ENCODE data around the gene FAM131B.

The FAM131B gene

DNA sequence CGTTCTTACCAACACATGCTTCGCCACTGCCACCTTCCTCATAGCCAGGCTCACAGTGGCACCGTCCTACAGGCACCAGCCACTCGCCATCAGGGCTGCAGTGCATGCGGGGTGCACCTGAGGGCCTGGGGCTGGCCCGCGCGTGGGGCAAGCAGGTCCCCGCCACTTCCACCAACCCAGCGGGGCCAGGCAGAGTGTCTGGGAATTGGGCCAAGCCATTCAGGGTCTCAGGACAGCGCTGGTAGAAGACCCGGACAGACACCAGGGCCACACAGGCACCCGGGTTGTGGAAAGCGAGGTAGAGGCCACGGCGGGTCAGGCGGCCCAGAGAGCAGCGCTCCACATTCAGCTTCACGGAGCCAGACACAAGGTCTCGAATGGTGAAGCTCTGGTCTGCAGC, 37.1 kb upstream of the FAM131B start:
- Histone ChIP-seq H3K27ac (ENCODE audit: low read depth, low read length) (no peak overlapping the region), H3K27me3 (ENCODE audit: control insufficient read depth, insufficient read depth, low read length) (no peaks in the 10 kb centered on the region), H3K4me1 (ENCODE audit: control insufficient read depth, insufficient read depth, low read length) (no peaks in the 10 kb centered on the region), H3K36me3 (ENCODE audit: control insufficient read depth, insufficient read depth, low read length) (no peaks in the 10 kb centered on the region), H3K9ac (ENCODE audit: low read length) (no peak overlapping the region), H3K4me3 (ENCODE audit: low read length) (no peak overlapping the region)

DNA sequence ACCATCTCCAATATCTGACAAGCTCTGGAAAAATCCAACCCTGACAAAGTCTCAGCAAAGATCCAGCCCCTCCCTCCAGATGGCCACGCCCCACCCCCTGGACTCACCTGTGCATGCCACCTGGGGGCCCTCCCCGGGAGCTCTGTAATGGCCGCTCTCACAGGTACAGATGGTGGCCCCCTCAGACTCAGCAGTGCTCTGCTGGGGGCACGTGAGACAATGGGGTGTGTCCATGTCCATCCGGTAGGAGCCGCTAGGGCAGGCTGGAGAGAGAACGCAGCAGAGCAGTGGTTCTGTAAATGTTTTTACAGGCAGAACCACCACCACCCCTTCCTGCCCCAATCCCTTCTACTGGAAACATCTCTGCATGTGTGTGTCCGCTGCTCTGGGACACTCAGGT, 36.6 kb upstream of the FAM131B start:
- Histone ChIP-seq H3K27me3 (ENCODE audit: control insufficient read depth, insufficient read depth, low read length) (no peaks in the 10 kb centered on the region), H3K4me1 (ENCODE audit: control insufficient read depth, insufficient read depth, low read length) (no peaks in the 10 kb centered on the region), H3K9ac (ENCODE audit: low read length) (no peak overlapping the region), H3K27ac (ENCODE audit: low read depth, low read length) (no peak overlapping the region), H3K36me3 (ENCODE audit: control insufficient read depth, insufficient read depth, low read length) (no peaks in the 10 kb centered on the region), H3K4me3 (ENCODE audit: low read length) (no peak overlapping the region)

DNA sequence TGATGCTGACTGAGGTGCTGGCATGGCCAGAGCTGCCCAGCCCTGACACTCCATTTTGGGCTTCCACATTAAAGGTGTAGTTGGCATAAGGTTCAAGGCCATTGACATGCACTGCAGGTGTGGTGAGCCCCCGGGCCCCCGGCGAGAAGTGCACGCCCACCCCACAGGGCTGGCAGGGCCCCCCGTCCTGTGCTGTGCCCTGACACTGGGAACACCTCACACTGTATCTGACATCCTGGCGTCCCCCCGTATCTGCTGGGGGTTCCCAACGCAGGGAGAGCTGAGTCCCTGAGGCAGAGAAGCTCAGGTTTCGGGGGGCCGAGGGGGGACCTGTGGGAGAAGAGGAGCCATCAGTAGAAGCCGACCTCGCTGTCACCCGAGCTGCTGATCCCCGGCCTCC, 36.1 kb upstream of the FAM131B start:
- H3K9ac ChIP-seq (ENCODE audit: low read length) = no peak overlapping the region
- H3K4me3 ChIP-seq (ENCODE audit: low read length) = no peak overlapping the region
- H3K27me3 ChIP-seq (ENCODE audit: control insufficient read depth, insufficient read depth, low read length) = no peaks in the 10 kb centered on the region
- no peaks in the 10 kb centered on the region for H3K4me1 ChIP-seq (ENCODE audit: control insufficient read depth, insufficient read depth, low read length)
- no peaks in the 10 kb centered on the region for H3K36me3 ChIP-seq (ENCODE audit: control insufficient read depth, insufficient read depth, low read length)
- no peak overlapping the region for H3K27ac ChIP-seq (ENCODE audit: low read depth, low read length)

DNA sequence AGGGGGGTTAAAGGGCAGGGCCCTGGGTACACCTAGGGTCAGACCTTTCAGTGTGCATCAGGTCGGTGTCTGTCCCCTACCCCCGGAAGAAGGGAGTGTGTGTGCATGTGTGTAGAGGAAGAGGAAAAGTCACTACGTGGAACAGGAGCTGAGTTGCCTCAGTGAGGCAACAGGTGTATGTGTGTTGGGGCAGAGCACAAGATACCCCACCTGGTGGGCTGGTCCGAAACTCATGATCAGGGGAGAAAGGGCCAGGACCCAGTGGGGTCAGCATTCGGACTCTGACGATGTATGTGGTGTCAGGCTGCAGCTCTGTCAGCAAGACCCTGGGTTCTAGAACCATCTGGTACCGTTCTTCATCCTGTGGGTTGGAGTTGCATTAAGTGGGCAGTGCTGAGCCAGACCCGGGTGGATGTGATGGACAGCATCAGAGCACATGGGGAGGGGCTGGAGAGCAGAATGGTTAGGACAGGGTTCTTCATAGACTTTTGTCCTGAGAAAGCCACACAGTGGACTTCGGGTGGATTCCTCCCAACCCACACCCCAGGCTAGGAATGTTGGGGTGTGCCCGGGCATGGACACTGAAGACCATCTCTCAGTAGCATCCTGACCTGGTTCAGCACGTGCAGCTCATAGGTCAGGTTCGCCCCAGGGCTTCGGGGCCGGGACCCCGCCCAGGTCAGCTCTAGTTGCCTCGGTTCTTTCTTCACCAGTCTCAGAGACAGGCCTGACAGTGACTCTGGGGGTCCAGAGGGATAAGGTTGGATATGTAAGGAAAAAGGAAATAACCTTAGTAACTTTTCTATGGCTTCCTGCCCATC, 35.4 kb upstream of the FAM131B start:
- Histone ChIP-seq H3K36me3 (ENCODE audit: control insufficient read depth, insufficient read depth, low read length) (no peaks in the 10 kb centered on the region), H3K4me1 (ENCODE audit: control insufficient read depth, insufficient read depth, low read length) (no peaks in the 10 kb centered on the region), H3K4me3 (ENCODE audit: low read length) (no peak overlapping the region), H3K27me3 (ENCODE audit: control insufficient read depth, insufficient read depth, low read length) (no peaks in the 10 kb centered on the region), H3K9ac (ENCODE audit: low read length) (no peak overlapping the region), H3K27ac (ENCODE audit: low read depth, low read length) (no peak overlapping the region)

DNA sequence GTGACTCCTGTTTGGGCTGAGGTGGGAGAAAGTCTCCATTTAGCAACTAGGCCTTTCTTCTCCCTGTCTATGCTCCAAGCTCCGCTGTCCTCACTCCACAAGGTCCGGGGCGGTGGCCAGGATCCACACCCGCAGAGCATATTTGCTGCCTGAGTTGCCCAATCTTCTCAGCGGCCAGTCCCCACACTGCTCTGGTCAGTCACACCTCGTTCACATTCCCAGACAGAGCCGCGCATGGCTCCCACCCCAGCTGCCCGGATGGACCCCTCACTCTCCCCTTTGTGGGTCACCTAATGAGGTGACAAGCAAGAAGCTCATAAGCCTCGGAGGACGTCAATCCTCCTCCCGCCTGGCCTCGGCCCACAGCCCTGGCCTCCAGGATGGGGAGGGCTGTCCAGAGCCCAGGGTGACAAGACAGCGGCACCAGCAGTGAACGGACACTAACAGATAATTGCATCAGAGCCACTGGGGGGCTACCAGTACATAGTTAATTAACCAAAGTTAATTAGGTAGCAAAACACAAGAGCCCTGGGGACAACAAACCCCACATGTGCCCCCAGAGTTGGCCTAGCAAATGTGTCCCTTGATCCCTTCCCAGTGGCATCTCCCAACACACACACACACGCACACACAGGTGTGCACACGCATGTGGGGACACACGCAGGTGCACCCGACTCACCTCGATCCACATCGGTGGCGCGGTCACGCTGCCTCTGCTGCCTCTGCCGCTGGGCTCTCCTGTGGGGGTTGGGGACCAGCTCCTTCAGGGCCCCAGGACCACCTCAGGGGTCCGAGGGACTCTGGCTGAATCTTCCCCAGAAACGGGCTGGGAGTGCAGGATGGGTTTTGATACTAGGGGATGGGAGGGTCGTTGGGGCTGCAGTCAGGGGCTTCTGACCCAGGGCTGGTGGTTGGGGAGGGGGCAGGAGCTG, 34.4 kb upstream of the FAM131B start:
- Histone ChIP-seq H3K4me1 (ENCODE audit: control insufficient read depth, insufficient read depth, low read length) (peaks cover 3% of the 10 kb centered on the region), H3K4me3 (ENCODE audit: low read length) (no peak overlapping the region), H3K36me3 (ENCODE audit: control insufficient read depth, insufficient read depth, low read length) (no peaks in the 10 kb centered on the region), H3K27ac (ENCODE audit: low read depth, low read length) (no peak overlapping the region), H3K9ac (ENCODE audit: low read length) (no peak overlapping the region), H3K27me3 (ENCODE audit: control insufficient read depth, insufficient read depth, low read length) (no peaks in the 10 kb centered on the region)

DNA sequence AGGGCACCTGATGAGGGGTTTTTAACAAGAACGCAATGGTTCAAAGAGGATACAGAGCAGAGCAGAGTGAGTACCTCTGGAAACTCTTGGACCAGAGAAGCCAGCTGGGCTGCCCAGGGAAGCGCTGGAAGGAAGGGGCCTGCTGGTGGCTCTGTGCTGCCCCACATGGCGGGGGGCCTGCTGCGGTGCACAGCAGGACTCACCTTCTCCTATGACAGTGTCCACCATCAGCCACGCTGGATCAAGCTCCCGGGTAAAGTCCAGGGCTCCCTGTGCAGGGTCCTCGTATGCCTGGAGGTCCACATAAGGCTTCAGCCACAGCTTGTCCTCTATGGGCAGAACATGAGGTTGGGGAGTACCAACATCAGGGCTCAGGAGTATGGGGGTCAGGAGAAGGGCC, 33.7 kb upstream of the FAM131B start:
- H3K27me3 ChIP-seq (ENCODE audit: control insufficient read depth, insufficient read depth, low read length) = no peaks in the 10 kb centered on the region
- peaks cover 5% of the 10 kb centered on the region for H3K36me3 ChIP-seq (ENCODE audit: control insufficient read depth, insufficient read depth, low read length)
- H3K9ac ChIP-seq (ENCODE audit: low read length) = no peak overlapping the region
- H3K4me3 ChIP-seq (ENCODE audit: low read length) = no peak overlapping the region
- no peak overlapping the region for H3K27ac ChIP-seq (ENCODE audit: low read depth, low read length)
- peaks cover 10% of the 10 kb centered on the region for H3K4me1 ChIP-seq (ENCODE audit: control insufficient read depth, insufficient read depth, low read length)

DNA sequence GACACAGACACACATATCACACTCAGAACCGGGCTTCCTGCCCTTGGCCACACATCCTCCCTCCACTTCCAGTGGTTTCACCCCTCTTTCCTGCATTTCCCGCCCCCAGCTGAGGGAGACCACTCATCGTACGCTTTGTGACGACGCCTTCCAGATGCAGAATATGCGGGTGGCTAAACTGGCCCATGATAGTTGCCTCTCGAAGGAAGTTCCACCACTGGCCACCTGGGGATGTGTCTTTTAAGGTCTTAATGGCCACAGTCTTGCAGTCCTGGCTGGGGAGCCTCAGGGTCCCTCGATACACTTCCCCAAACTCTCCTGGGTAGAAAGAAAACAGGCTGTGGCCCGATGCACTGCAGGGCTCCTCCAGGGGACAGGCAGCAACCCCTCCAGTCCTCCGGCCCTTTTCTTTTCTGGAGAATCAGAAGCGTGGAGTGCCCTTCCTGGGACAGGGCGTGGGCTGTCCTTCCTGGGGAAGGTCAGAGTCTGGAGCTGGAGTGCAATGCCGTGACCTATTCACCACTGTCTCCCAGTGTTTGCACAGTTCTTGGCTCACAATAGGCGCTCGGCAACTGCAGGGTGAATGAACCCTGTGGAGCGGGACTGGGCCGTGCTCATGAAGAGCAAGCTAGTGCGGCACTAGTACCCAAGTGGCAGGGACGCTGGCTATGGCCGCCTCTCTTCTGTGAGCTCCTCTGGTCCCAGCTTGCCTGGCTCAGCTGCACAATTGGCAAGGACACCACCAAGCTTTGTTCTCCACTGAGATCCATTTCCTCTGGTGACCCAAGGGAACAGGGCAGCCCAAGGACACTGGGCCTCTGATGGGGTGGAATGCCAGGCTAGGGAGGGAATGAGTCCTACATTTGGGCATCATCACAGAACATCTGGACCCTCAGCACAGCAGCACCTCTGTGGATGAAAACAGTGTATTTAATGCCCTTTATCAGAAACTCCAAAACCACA, 33.0 kb upstream of the FAM131B start:
- Histone ChIP-seq H3K27ac (ENCODE audit: low read depth, low read length) (no peak overlapping the region), H3K36me3 (ENCODE audit: control insufficient read depth, insufficient read depth, low read length) (peaks cover 5% of the 10 kb centered on the region)

DNA sequence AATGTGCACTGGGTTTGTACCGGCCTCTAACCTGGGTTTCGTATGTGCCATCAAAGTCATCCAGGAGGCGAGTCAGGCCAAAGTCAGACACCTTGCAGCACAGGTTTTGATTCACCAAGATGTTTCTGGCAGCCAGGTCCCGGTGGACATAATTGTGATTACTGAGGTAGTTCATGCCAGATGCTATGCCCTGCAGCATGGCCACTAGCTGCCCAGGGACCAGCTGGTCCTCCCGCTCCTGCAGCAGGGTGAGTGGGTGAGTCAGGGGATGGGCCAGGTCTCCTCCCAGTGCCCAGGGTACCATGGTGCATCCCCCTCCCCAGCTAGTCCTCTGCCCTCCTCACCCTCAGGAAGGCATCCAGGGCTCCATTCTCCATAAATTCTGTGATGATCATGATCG, 32.3 kb upstream of the FAM131B start:
- no peak overlapping the region for H3K9ac ChIP-seq (ENCODE audit: low read length)
- no peak overlapping the region for H3K27ac ChIP-seq (ENCODE audit: low read depth, low read length)
- no peak overlapping the region for H3K4me3 ChIP-seq (ENCODE audit: low read length)
- peaks cover 18% of the 10 kb centered on the region for H3K4me1 ChIP-seq (ENCODE audit: control insufficient read depth, insufficient read depth, low read length)
- H3K36me3 ChIP-seq (ENCODE audit: control insufficient read depth, insufficient read depth, low read length) = peaks cover 9% of the 10 kb centered on the region
- H3K27me3 ChIP-seq (ENCODE audit: control insufficient read depth, insufficient read depth, low read length) = no peaks in the 10 kb centered on the region

More for the DNA sequence above, 33.0 kb upstream of the FAM131B start:
- H3K9ac ChIP-seq (ENCODE audit: low read length) = no peak overlapping the region
- no peak overlapping the region for H3K4me3 ChIP-seq (ENCODE audit: low read length)
- H3K27me3 ChIP-seq (ENCODE audit: control insufficient read depth, insufficient read depth, low read length) = no peaks in the 10 kb centered on the region
- H3K4me1 ChIP-seq (ENCODE audit: control insufficient read depth, insufficient read depth, low read length) = peaks cover 17% of the 10 kb centered on the region

DNA sequence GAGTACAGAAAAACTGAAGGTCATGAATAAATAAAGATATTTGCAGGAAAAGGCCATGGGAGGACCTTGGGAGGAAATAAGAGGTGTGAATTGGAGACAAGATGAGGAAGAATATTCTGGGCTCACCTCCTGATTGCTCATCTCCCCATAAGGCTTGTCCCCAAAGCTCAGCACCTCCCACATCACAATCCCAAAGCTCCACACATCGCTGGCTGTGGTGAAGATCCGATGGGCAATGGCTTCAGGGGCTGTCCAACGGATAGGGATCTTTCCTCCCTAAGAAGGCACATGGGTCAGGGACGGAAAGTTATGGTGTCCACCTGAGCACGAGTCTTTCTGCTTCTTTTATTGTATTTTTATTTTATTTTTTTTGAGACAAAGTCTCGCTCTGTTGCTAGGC, 31.6 kb upstream of the FAM131B start:
- Histone ChIP-seq H3K36me3 (ENCODE audit: control insufficient read depth, insufficient read depth, low read length) (peaks cover 16% of the 10 kb centered on the region), H3K27me3 (ENCODE audit: control insufficient read depth, insufficient read depth, low read length) (no peaks in the 10 kb centered on the region), H3K4me3 (ENCODE audit: low read length) (no peak overlapping the region), H3K27ac (ENCODE audit: low read depth, low read length) (no peak overlapping the region), H3K9ac (ENCODE audit: low read length) (no peak overlapping the region), H3K4me1 (ENCODE audit: control insufficient read depth, insufficient read depth, low read length) (peaks cover 18% of the 10 kb centered on the region)

DNA sequence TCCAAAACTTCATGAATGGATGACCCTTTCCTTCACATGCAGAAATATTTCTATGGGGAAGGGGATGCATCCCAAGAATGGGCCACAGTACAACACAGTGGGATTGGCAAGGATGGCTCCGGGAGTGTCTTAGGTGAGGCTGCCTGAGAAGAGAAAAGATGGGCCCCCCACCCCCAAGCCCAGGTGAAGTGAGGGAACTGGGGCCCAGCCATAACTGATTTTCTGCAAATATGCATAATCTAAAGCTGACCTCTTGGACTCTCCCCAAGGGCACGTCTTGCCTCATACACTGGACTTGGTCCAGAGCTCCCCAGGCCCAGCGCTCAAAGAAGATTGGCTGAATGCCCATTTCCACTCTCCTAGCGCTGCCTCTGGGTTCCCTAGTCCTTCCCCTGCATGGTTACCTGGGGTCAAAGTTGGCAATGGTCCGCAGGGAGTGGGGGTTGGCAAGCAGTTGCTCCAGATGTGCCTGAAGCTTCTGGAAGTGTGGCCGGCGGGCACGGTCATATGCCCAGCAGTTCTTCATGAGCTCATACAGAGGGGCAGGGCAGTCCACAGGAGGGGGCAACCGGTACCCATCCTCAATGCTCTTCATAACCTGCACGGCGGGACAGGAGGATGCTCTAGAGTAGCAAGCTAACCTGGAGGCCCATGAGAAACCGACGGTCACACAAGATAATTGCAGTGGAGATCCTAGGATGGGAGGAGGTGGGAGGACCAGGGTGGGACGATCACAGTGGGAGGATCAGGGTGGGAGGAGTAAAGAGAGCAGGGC, 30.9 kb upstream of the FAM131B start:
- H3K4me3 ChIP-seq (ENCODE audit: low read length) = no peak overlapping the region
- no peak overlapping the region for H3K27ac ChIP-seq (ENCODE audit: low read depth, low read length)
- peaks cover 18% of the 10 kb centered on the region for H3K4me1 ChIP-seq (ENCODE audit: control insufficient read depth, insufficient read depth, low read length)
- H3K9ac ChIP-seq (ENCODE audit: low read length) = no peak overlapping the region
- H3K27me3 ChIP-seq (ENCODE audit: control insufficient read depth, insufficient read depth, low read length) = no peaks in the 10 kb centered on the region
- peaks cover 21% of the 10 kb centered on the region for H3K36me3 ChIP-seq (ENCODE audit: control insufficient read depth, insufficient read depth, low read length)

DNA sequence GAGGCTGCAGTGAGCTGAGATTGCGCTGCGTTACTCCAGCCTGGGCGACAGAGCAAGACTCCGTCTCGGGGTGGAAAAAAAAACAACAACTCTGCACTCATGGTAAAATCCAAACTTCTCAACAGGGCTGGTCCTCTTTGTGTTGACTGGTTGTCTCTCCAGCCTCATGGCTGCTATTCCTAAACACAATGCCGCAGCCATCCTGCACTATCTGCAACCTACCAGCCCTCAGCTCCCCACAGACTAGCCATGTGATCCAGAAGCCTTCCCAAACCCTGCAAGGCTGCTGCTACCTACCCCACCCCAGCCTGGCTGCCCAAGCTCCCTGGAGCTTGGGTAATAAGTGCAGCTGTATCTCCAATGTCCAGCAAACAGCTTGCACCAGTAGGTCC, 30.4 kb upstream of the FAM131B start:
- Histone ChIP-seq H3K9ac (ENCODE audit: low read length) (no peak overlapping the region), H3K4me3 (ENCODE audit: low read length) (no peak overlapping the region), H3K27me3 (ENCODE audit: control insufficient read depth, insufficient read depth, low read length) (no peaks in the 10 kb centered on the region), H3K36me3 (ENCODE audit: control insufficient read depth, insufficient read depth, low read length) (peaks cover 21% of the 10 kb centered on the region), H3K27ac (ENCODE audit: low read depth, low read length) (no peak overlapping the region), H3K4me1 (ENCODE audit: control insufficient read depth, insufficient read depth, low read length) (peaks cover 18% of the 10 kb centered on the region)

Data from rectal smooth muscle tissue (tissue), 1 donor.